Calu3 (cell line): ENCODE data around the gene SLC50A1. TPM values are rescaled to one million over a fixed set of nuclear protein-coding genes. Genes with fewer than 3 reads are reported as not detected.
"Not testable (repeated sequence)": the region's sequence is repeated elsewhere in the genome, so short reads cannot be mapped to it uniquely, and the experiment has no call there.

Experiments
- BruUV-seq: library from RNA; stranded (reverse); fragments of 400-500 nt; replicated peaks from 2 replicates; lab custom pipeline; 2021; lab: Mats Ljungman, UMichigan
- CTCF ChIA-PET: fragments of 300-600 bp; sonication (Branson Sonifier 250); formaldehyde crosslinking; loops from one replicate; lab custom pipeline; 2022; ENCODE audit warnings: antibody characterized with exemption; lab: Charles Lee
- DNase-seq: peaks from one replicate; pipeline ENCODE4 v3.0.0; 2022
- H3K27ac Mint-ChIP-seq: one replicate; pipeline ENCODE4 v1.8.0; 2022; ENCODE audit warnings: mixed read lengths; ENCODE audit not compliant: unreplicated experiment
- H3K27me3 Mint-ChIP-seq: one replicate; pipeline ENCODE4 v1.8.0; 2022; ENCODE audit warnings: mixed read lengths; ENCODE audit not compliant: unreplicated experiment
- H3K36me3 Mint-ChIP-seq: one replicate; pipeline ENCODE4 v1.8.0; 2022; ENCODE audit warnings: mild to moderate bottlenecking, moderate library complexity, mixed read lengths; ENCODE audit not compliant: insufficient read depth, unreplicated experiment
- H3K4me1 Mint-ChIP-seq: one replicate; pipeline ENCODE4 v1.8.0; 2022; ENCODE audit warnings: mild to moderate bottlenecking, low read depth, mixed read lengths; ENCODE audit not compliant: unreplicated experiment
- H3K4me3 Mint-ChIP-seq: one replicate; pipeline ENCODE4 v1.8.0; 2022; ENCODE audit warnings: mild to moderate bottlenecking, low read depth, moderate library complexity, mixed read lengths; ENCODE audit not compliant: unreplicated experiment
- H3K9me3 Mint-ChIP-seq: one replicate; pipeline ENCODE4 v1.8.0; 2022; ENCODE audit warnings: low read depth, mixed read lengths; ENCODE audit not compliant: unreplicated experiment
- intact Hi-C: fragments of 100-400 bp; cut with micrococcal nuclease; formaldehyde crosslinking; loops from one replicate; pipeline ENCODE4 v1.10.0; 2022; ENCODE audit not compliant: unreplicated experiment
- total RNA-seq: library from RNA; stranded (reverse); gene quantifications from 2 replicates; pipeline ENCODE4 v1.2.3, GENCODE V29; 2022
- TF ChIP-seq, protein P1 (sequence below): fragments of 200-600 bp; IDR thresholded peaks from one replicate; pipeline ENCODE4 v1.8.0; 2022; ENCODE audit warnings: antibody characterized with exemption; ENCODE audit not compliant: unreplicated experiment

The SLC50A1 gene
- total RNA-seq, 1 experiment from 2014 or later: 68.5 TPM

DNA sequence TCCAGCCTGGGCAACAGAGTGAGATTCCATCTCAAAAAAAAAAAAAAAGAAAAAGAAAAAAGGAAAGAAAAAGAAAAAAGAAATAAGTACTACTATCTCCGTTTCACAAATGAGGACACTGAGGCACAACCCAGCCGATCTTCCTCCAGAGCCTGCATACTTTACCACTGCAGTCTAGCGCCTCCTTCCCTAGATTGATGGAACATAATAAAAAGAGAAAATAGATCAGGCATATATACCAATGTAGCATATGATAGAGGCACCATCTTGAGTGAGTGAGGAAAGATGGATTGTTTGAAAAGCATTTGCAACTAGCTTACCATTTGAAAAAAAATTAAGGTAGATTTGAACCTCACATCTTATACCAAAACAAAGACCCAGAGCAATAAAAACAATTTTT lies 9.8 kb downstream of the SLC50A1 start:
- Mint-ChIP-seq H3K36me3 (peaks cover 2% of the 10 kb centered on the region), H3K4me1 (no peaks in the 10 kb centered on the region), H3K4me3 (no peak overlapping the region), H3K27me3 (peaks cover 53% of the 10 kb centered on the region), H3K9me3 (no peaks in the 10 kb centered on the region), H3K27ac (no peak overlapping the region)
- TF ChIP-seq, protein P1, sequence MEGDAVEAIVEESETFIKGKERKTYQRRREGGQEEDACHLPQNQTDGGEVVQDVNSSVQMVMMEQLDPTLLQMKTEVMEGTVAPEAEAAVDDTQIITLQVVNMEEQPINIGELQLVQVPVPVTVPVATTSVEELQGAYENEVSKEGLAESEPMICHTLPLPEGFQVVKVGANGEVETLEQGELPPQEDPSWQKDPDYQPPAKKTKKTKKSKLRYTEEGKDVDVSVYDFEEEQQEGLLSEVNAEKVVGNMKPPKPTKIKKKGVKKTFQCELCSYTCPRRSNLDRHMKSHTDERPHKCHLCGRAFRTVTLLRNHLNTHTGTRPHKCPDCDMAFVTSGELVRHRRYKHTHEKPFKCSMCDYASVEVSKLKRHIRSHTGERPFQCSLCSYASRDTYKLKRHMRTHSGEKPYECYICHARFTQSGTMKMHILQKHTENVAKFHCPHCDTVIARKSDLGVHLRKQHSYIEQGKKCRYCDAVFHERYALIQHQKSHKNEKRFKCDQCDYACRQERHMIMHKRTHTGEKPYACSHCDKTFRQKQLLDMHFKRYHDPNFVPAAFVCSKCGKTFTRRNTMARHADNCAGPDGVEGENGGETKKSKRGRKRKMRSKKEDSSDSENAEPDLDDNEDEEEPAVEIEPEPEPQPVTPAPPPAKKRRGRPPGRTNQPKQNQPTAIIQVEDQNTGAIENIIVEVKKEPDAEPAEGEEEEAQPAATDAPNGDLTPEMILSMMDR: no peak
- intact Hi-C loops: no loop called here
- DNase-seq: no peak
- CTCF ChIA-PET: interaction anchor here (1.2 kb wide), 1 partner anchor 22 kb away, joined by 3 read pairs; no protein-coding TSS in a partner anchor
- BruUV-seq: no TSS peak

DNA sequence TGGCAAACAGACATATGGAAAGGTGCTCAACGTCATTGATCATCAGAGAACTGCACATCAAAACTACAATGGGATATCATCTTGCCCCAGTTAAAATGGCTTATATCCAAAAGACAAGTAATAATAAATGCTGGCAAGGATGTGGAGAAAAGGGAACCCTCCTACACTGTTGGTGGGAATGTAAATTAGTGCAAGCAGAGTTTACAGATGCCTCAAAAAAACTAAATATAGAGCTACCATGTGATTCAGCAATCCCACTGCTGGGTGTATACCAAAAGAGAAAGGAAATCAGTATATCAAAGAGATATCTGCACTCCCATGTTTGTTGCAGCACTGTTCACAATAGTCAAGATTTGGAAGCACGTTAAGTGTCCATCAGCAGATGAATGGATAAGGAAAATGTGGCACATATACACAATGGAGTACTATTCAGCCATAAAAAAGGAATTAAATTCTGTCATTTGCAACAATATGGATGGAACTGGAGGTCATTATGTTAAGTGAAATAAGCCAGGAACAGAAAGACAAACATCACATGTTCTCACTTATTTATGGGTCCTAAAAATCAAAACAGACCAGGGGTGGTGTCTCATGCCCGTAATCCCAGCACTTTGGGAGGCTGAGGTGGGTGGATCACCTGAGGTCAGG lies 20.5 kb downstream of the SLC50A1 start:
- H3K36me3 Mint-ChIP-seq, H3K4me1 Mint-ChIP-seq, intact Hi-C loops, DNase-seq, H3K27ac Mint-ChIP-seq, BruUV-seq, H3K4me3 Mint-ChIP-seq, H3K9me3 Mint-ChIP-seq: not testable (repeated sequence)
- CTCF ChIA-PET: interaction anchor here (0.6 kb wide), 1 partner anchor 823 kb away, joined by 3 read pairs; no protein-coding TSS in a partner anchor
- peaks cover 55% of the 10 kb centered on the region for H3K27me3 Mint-ChIP-seq

DNA sequence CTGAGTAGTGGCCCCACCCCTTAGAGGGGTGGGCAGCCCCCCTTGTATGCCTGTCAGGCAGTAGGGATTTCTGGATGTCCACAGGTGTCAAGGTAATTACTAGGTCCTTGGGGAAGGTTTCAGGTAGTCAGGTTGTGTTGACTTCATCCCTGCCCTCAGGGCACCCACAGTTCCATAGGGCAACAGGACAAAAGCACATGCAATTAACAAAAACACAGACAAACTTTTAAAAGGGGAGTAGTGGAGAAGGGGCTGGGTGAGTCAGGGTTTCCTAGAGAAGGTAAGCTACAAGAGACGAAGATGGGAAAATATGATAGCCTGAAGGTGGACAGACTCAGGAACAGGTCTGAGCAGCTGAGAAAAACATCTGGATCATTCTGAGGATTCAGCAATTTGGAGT lies 23.3 kb downstream of the SLC50A1 start:
- no peaks in the 10 kb centered on the region for H3K9me3 Mint-ChIP-seq
- intact Hi-C loops: no loop called here
- TF ChIP-seq, protein P1: no peak
- peaks cover 40% of the 10 kb centered on the region for H3K27me3 Mint-ChIP-seq
- no TSS peak for BruUV-seq
- H3K4me3 Mint-ChIP-seq: no peak overlapping the region
- DNase-seq: no peak
- CTCF ChIA-PET: no interaction called here
- no peak overlapping the region for H3K27ac Mint-ChIP-seq
- H3K4me1 Mint-ChIP-seq: no peaks in the 10 kb centered on the region
- no peaks in the 10 kb centered on the region for H3K36me3 Mint-ChIP-seq

DNA sequence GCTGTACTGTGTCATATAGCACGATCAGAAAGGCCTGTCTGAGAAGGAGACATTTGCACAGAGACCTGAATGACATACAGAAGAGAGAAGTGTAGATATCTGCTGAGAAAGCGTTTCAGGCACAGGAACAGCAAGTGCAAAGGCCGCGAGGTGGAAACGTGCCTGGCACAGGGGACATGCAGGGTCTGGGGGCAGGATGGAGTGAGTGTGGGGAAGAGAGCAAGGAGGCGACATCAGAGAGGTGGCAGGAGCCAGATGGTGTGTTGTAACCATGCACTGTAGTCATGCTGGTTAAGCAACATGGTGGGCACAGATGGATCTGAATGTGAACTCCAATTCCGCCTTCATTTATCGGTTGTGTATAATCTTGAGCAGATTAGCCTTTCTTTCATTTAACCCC lies 24.5 kb downstream of the SLC50A1 start:
- CTCF ChIA-PET: no interaction called here
- H3K4me3 Mint-ChIP-seq: no peak overlapping the region
- no peaks in the 10 kb centered on the region for H3K4me1 Mint-ChIP-seq
- intact Hi-C loops: no loop called here
- H3K27ac Mint-ChIP-seq: no peak overlapping the region
- H3K9me3 Mint-ChIP-seq: no peaks in the 10 kb centered on the region
- H3K27me3 Mint-ChIP-seq: peaks cover 33% of the 10 kb centered on the region
- DNase-seq: no peak
- no TSS peak for BruUV-seq
- H3K36me3 Mint-ChIP-seq: no peaks in the 10 kb centered on the region
- TF ChIP-seq, protein P1: no peak

DNA sequence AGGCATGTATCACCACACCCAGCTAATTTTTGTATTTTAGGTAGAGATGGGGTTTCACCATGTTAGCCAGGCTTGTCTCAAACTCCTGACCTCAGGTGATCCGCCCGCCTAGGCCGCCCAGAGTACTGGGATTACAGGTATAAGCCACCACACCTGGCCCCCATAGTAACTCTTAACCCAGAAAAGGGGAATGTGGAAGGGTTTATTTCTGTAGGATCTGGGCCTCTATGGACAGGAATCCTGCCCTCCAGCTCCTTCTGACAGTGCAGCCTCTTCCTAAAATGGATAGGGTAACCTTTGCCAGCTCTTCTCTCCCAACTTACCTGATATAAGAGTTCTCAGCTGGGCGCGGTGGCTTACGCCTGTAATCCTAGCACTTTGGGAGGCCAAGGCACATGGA lies 27.0 kb downstream of the SLC50A1 start:
- intact Hi-C loops, H3K27ac Mint-ChIP-seq, H3K4me1 Mint-ChIP-seq, BruUV-seq, DNase-seq, H3K4me3 Mint-ChIP-seq, H3K9me3 Mint-ChIP-seq, H3K36me3 Mint-ChIP-seq: not testable (repeated sequence)
- CTCF ChIA-PET: interaction anchor here (0.6 to 0.9 kb wide), 3 partner anchors 48 to 1707 kb away, joined by 3 read pairs; no protein-coding TSS in a partner anchor
- peaks cover 19% of the 10 kb centered on the region for H3K27me3 Mint-ChIP-seq

DNA sequence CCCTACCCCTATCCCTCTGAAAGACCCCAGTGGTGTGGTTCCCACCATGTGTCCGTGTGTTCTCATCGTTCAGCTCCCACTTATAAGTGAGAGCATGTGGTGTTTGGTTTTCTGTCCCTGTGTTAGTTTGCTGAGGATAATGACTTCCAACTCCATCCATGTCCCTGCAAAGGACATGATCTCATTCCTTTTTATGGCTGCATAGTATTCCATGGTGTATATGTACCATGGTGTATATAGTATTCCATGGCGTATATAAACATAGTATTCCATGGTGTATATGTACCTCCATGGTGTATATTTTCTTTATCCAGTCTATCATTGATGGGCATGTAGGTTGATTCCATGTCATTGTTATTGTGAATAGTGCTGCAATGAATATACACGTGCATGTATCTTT lies 28.1 kb downstream of the SLC50A1 start:
- H3K9me3 Mint-ChIP-seq, H3K36me3 Mint-ChIP-seq, DNase-seq, H3K4me1 Mint-ChIP-seq, H3K4me3 Mint-ChIP-seq, H3K27ac Mint-ChIP-seq, intact Hi-C loops, CTCF ChIA-PET, BruUV-seq: not testable (repeated sequence)
- H3K27me3 Mint-ChIP-seq: peaks cover 19% of the 10 kb centered on the region

DNA sequence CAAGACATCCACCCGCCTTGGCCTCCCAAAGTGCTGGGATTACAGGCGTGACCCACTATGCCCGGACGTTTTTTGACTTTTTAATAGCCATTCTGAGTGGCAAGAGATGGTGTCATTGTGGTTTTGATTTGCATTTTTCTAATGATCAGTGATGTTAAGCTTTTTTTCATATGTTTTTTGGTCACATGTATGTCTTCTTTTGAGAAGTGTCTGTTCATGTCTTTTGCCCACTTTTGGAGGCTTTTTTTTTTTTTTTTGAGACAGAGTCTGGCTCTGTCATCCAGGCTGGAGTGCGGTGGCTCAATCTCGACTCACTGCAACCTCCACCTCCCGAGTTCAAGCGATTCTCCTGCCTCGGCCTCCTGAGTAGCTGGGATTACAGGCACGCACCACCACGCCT lies 29.0 kb downstream of the SLC50A1 start:
- peaks cover 11% of the 10 kb centered on the region for H3K36me3 Mint-ChIP-seq
- CTCF ChIA-PET: interaction anchor here (0.6 to 0.8 kb wide), 2 partner anchors 21 to 52 kb away, joined by 3 to 5 read pairs; no protein-coding TSS in a partner anchor
- not testable (repeated sequence) for DNase-seq, BruUV-seq, H3K9me3 Mint-ChIP-seq, H3K27ac Mint-ChIP-seq, H3K4me3 Mint-ChIP-seq, H3K4me1 Mint-ChIP-seq
- intact Hi-C loops: loop anchor here (5.0 kb wide), 1 partner anchor 37 kb away; the partner anchor contains the start of gene EFNA1
- H3K27me3 Mint-ChIP-seq: peaks cover 12% of the 10 kb centered on the region
